ENCODE measurements around the gene ACSL5.
"Not testable (repeated sequence)": the region's sequence is repeated elsewhere in the genome, so short reads cannot be mapped to it uniquely, and the experiment has no call there.

The ACSL5 gene

DNA sequence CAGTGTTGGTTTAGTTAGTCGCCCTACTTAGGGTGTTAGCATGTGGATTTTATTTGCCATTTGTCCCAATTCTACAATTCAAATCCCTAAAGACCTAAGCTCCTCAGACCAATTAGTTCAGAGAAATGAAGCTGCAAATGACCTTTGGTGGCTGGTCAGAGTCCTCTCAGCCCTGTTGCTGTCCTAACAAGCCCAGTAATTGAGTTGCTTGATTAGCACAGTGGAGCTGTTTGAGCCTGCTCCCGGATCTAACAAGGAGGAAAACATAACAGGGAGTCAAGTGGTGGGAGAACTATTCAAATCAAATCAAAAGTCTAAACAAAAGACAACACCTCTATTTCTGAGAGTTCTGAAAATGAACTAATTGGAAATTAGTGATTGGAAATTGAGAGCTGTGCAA lies 50.7 kb downstream of the ACSL5 start:
- no peak for FAIRE-seq

DNA sequence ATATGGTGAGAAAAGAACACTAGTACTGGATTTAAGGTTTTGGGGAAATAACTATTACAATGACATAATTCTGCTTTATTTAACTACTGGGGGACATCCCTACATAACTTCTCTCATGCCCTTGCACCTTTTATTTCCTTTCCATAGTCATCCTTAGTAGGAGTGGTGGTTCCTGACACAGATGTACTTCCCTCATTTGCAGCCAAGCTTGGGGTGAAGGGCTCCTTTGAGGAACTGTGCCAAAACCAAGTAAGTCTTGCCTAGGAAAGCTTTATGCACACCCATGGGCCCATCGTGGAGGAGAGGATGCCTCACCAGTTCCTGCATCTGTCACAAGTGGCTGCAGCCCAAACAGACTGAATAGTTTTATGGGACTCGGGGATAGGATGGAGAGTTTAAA lies 52.2 kb downstream of the ACSL5 start:
- FAIRE-seq: no peak

DNA sequence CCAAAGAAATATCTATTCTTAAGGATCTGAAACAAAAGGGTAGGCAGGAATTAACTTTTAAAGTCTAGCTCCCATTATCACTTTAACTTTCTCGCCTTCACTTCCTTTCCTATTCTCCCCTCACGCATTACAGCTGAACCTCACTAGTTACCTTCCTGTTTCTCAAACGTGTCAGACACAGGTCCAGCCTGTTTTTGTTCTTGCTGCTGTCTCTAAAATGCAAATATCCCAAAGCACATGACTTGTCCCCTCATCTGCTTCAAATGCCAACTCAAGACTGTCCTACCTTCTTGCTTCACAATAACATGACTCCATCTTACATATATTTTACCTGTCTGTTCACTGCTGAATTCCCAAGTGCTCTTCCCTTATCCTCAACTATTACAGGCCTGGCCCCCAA lies 55.2 kb downstream of the ACSL5 start:
- FAIRE-seq: no peak

DNA sequence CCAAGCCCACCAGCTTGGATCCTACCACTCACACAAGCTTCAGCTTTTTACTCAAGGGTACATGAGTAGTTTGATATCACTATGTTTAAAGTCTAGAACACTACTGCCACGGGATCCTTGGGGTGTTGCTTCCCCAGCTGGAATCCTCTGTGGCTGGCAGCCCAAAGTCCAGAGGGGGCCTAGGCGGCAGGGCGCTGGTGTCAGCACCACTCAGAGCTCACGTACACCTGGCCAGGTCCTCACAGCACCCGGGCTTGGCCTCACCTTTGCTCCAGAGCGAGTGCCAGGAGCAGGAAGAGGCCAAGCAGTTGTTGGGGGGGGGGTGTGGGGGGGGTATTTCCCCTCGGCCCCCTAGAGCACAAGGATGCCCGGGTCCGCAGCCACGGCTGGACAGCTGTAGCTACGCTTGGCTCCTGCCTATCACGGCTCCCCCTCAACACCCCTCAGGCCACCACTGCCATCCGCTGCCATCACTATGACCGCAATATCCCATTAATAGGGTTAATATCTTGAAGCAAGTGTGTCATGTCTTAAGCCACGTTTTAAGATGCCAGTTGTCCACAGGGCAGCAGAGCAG lies 55.8 kb downstream of the ACSL5 start:
- FAIRE-seq: no peak

DNA sequence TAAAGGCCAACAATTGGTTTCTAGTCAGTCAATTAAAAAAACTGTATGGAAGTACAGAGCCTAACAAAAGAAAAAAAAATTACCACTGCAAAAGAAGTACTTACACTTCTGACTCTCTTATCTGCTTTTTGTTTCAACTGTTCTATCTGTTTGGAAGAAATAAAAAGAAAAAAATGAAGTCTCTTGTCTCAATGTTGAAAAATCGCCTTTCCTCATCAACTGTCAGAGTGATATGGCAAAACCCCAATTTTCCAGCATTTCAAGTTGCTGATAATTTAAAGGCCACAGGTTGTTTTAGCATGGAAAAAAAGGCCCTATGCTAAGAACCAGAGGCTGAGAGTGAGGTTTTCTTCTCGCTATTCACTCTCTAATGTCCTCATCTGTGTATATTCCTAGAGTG lies 59.2 kb downstream of the ACSL5 start:
- FAIRE-seq: no peak

DNA sequence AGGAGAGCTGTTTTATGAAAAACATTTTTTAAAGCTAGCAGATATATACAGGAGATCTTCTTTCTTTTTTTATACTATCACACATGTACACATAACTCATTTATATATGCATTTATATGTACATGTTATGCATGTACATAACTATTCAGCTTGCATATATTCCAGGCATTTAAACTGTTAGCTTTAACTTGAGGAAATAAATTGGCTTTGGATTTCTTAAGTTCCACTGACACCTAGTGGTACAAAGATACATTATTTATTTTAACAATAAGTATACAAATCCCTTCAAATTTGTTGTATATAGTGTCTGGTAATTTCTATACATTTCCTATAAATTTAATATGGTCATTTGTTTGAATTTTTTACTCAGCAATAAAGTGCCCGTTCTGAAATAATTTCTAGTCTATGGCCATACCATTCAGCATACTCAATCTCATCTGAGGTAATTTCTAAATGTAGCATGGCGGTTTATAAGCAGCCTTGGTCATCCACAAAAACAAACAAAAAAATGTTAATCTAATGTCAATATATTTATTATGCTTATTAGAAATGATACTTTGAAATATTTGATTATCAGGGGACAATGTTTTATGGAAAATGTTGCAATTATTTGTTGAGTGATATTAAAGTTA lies 61.2 kb downstream of the ACSL5 start:
- FAIRE-seq: peak; percentile 95

DNA sequence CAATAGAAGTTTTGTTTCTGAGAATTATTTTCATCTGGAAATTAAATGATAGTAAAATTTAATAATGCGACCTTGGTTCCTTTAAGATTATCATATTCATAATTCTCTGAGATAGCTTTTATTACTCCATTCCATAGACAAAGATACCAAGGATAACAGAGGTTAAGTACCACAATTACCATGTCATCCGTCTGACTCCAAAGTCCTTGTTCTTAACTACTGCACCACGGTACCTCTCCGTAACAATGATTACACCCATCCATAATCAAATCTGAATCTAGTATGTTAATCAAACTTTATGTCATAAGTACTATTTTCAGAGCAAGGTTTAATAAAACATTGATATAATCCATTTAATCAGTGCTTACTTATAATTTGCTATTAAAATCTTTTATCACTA lies 64.4 kb downstream of the ACSL5 start:
- FAIRE-seq: no peak

DNA sequence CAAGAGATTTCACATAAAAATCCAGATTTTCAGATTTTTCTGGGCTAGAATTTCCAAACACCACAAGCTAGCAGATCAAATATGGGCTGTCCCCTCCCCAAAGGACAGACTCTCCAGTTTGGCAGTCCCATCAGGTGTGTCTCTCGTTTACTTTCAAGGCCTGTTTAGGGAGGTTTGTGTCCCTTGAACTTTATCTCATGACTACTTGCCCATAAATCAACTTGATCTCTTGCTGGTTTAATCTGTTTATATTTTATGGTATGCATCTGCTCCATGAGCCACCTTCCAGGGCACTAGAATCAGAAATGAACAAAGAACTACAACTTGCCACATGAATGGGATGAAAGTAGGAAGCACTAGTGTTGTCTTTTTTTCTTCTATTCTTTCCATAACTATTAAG lies 67.6 kb downstream of the ACSL5 start:
- no peak for FAIRE-seq

DNA sequence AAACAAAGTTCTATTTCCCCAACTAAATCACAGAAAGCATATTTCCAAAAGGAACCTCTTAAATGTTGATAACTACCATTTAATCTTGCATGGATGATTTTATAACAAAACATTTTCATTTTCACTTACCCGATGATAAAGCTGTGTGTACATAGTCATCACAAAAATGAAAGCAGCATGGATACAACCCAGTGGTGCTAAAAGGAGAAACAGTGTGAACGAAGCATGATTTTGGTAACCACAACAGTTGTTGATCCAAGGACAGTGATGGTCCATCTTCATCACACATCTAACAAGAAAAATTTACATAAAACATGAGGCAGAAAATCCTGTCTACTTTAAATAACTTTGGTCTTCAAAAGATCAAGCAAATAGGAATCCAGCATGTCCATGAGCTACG lies 68.1 kb downstream of the ACSL5 start:
- FAIRE-seq: no peak

DNA sequence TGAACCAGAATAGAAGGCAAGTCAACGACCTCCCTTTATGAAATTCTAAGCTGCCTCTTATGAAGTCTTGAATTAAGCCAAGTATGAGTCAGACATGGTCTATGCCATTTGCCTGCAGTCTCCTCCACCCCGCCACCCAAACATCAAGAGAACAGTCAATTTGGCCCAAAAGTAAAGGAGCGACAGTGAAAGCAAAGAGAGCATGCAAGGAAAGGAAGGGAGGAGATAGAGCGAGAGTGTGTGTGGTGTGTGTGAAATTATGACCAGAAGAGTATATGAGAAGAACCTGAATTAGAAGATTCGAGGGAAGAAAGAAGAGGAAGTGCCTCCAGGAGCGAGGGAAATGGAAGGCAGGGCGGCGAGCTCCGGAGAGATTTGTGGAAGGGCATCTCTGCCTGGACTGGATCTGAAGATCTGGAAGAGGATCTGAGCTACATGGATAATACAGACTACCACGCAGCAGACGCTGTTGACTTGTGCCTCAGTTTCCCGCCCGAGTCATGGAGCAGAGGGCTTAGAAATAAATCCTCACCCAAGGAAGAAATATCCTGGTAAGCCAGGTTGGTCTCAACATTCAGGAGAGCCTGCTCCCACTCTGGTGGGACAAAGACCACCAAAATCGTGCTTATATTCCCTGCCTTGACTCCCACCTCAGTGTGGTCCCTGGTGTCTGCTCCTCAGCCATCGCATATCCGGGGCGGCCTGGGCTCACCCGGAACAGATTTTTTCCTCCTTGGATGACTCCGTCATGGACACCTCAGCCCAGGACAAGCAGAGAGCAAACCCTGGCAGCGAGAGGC lies 72.3 kb downstream of the ACSL5 start:
- no peak for FAIRE-seq

DNA sequence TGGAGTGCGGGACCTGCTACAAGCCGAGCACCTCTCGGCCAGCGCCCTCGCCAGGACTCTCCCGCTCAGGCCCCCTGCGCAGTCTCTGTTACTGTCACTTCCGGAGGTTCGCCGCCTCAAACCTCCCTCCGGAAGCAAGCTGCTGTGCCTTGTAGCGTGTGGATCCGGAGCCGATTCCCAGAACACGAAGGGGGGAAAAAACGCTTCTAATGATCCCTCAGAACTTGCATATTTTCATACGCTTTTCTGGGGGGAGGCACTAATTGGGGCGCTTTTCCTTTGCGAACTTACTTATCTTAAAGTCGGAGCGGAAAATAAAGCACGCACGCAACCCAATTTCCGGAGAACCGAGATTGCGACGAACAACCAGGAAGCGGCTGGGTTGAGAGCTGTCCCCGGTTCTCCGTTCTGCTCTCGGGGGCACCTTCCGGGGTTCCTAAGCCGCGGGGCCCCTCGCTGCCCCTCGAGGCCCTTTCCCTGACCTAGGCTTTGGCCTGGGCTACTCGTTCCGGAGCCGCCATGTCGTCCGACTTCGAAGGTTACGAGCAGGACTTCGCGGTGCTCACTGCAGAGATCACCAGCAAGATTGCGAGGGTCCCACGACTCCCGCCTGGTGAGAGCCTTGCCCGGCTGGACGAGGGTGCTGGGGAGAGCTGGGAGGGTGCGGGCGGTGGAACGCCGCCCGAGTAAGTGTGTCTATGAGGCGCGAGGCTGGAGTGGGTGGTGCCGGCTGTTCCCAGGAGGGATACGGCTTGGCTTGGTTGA lies 73.1 kb downstream of the ACSL5 start, which contains the start of the genes VTI1A and ZDHHC6:
TSS of gene VTI1A (plus strand) at position 361 of the 765 bp plus-strand sequence. CDS start at position 520, 159 bp downstream.
TSS of gene ZDHHC6 (minus strand) at position 60 of the 765 bp plus-strand sequence. CDS start 1,478 bp downstream, outside the sequence.
- no peak for FAIRE-seq

DNA sequence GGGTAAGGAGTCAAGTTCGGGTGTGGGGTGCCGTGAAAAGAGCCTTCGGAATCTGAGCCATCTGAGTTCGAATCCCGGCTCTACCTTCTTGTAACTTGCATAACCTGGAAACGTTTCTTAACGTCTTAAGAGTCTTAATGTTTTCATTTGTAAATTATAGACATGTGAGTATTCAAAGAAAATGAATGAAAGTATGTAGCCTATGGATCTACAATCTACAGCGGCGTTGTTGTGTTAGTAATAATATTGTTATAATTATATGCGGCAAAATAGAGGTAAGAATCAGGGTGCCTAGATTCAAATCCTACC lies 73.7 kb downstream of the ACSL5 start:
- no peak for FAIRE-seq

DNA sequence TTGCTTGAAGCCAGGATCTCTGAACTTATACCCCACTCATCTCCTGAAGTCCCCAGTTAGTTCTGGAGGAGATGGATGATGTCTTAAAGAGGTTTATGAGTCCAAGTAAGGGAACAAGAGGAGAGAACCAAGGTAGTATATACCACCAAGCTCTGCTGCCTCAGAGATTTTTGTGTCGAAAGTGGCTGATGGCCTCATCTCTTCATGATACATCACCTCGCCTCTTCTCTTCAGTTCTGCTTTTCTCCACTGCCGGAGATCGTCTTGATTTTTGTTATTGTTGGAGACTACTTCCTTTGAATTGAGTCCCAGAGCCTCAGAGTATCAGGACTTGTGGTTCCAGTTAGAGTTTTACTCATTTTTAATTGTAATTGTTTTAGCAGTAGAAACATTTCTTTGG lies 75.0 kb downstream of the ACSL5 start:
- no peak for FAIRE-seq

DNA sequence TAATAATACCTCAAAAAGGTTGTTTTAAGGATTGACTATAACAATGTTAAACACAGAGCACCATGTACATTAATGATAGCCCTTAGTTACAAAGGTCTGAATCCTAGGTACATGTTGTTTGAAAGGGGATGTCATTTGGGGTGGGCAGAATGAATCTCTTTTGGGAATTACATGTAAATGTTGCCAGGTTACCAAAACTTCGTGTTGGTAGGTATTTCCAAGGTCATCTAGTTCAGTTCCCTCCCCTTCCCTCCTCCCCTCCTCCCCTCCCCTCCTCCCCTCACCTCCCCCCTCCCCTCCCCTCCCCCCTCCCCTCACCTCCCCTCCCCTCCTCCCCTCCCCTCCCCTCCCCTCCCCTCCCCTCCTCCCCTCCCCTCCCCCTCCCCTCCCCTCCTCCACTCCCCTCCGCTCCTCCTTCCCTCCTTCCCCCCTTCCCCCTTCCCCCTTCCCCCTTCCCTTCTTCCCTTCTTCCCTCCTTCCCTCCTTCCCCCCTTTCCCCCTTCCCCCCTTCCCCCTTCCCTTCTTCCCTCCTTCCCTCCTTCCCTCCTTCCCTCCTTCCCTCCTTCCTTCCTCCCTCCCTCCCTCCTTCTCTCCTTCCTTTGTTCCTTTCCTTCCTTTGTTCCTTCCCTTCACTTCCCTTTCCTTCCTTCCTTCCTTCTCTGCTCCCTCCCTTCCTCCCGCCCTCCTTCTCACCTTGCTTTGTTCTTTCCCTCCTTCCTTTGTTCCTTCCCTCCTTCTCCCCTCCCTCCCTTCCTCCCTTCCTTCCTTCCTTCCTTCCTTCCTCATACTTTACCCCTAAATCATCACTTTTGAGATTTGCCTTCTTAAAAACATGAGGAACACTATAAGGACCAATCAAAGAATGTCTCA lies 81.2 kb downstream of the ACSL5 start:
- no peak for FAIRE-seq

DNA sequence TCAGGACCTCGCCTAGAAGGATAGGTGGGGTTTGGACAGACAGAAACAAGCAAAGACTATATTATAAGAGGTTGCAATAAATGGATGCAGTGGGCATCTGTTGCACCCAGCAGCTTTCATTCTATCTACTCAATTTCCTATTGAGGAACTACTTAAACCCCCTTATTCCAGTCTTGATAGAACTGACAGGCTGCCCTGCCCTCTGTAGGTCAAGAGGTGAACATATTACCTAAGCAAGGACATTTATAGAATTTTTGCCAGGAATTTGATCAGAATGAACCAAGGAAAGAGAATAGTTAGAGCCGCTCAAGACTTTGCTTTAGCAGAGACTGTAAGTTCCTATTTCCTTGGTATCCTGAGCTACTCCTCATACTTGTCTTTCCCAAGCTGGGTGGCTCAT lies 82.6 kb downstream of the ACSL5 start:
- no peak for FAIRE-seq

DNA sequence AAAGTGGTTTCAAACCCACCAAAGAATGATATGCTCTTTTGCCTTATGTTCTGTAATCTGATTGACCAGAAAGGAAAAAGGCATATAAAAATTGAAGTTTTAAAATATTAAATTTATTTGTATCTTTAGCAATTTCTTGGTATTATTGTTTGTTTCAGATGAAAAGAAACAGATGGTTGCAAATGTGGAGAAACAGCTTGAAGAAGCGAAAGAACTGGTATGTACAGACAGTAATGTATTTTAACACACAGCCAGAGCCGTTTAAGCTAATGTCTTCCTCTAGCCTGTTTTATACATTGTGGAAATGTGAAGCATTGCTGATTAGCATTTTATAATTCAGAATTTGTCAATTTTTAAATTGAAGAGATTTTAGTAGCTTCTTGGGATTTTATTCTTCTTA lies 86.5 kb downstream of the ACSL5 start:
- no peak for FAIRE-seq

DNA sequence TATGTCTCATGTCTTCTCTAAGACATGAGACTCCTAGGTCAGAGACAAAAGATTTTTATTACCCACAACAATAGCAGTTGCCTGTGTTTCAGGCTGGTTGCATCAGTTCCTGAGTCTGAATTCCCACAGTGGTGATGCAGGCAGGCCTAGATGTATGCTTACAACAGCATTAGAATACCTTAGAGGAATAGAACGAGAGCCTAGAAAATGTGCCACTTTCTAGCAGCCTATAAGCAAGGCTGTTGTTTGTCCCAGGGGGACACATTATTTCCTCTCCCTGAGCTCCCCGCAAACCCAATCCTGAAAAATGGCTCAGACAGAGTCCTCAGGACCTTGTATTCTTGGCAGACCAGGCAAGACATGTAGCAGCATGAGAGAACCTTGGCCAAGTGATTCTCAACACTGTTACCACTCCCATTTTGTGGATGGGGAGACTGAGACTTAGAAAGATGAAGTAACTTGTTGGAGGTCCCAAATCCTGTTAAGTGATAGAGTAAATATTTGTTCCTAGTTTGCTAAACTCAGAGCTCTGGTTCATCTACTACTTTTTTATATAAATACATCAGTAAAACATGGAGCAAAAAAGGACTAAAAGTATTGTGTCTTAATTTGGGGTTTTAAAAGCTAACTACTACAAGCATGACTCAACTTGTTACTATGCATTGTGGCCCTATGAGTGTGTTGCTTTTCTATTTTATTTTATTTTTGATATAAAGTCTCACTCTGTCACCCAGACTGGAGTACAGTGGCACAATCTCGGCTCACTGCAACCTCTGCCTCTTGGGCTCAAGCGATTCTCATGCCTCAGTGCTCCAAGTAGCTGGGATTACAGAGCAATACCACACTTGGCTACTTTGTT lies 87.3 kb downstream of the ACSL5 start:
- FAIRE-seq: no peak

DNA sequence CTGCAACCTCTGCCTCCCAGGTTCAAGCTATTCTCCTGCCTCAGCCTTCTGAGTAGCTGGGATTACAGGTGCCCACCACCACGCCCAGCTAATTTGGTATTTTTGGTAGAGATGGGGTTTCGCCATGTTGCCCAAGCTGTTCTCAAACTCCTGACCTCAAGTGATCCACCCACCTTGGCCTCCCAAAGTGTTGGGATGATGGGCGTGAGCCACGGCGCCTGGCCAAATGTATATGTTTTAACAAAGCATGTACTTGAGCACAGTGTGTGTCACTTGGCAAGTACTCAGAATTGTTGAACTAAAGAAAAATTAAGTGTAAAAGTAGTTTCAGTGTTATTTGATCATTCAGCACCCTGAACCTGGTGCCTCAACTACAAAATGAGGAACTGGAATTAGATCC lies 90.2 kb downstream of the ACSL5 start:
- FAIRE-seq: not testable (repeated sequence)

DNA sequence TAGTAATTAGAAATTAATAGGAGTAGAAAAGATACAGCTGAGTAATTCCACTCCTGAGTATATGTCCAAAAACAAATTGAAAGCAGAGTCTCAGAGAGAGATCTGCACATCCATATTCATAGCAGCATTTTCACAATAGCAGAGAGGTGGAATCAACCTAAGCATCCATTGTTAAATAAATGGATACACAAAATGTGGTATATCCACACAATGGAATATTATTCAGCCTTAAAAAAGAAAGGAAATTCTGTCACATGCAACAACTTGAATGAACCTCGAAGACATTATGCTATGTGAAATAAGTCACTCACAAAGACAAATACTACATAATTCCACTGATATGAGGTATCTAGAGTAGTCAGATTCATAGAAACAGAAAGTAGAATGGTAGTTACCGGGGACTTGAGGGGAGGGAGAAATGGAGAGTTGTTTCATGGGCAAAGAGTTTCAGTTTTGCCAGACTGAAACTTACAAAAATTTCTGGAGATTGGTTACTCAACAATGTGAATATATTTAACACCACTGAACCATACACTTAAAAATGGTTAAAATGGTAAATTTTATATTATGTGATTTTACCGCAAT lies 91.5 kb downstream of the ACSL5 start:
- no peak for FAIRE-seq

DNA sequence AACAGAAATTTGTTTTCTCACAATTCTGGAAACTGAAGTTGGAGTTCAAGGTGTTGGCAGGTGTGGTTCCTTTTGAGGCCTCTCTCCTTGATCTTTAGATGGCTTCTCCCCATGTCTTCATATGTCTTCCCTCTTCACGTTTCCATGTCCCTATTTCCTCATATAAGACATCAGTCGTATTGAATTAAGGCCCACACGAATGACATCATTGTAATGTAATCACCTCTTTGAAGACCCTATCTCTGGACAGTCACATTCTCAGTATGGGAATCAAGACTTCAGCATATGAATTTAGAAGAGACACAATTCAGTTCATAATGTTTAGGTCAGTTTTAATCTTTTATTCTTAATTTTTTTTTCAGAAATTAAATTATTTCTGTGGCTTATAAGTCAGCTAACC lies 92.9 kb downstream of the ACSL5 start:
- no peak for FAIRE-seq

DNA sequence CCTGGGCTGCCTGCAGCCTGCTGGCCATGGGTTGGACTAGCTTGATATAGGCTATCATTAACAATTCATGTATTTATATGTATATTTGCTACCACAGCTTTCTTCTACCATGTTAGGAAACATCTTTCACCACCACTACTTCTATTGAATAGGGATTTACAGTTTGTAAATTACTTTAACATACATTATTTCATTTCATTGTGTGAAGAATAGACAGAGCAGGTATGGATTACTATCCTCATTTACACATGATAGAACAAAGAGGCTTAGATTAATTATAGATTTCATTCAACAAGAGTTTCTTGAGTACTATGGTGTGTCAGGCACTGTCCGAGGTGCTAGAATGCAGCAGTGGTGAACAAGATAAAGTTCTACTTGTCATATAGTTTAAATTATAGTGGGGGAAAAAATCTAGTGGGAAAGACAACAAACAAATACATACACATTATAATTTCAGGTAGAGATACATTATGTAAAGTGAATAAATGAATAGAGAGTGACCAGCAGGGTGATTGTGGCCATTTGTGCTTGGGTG lies 93.7 kb downstream of the ACSL5 start:
- no peak for FAIRE-seq

Measured in G401.6 (cell line).